Stomach (tissue), 19 donors: ENCODE measurements around the gene OSM. TPM values are rescaled to one million over a fixed set of nuclear protein-coding genes. Genes with fewer than 3 reads are reported as not detected.
A peak's percentile ranks its signal among the peaks of the same experiment; 100 is the strongest.

Experiments used
- DNase-seq, 2 donors: peaks; one replicate each; pipeline versions ENCODE4 v3.0.0 to v3.0.0-alpha.2; 2013 to 2019
- H3K27ac ChIP-seq, 5 donors: fragments of 200-600 bp in 4 of 5; sonication (generic) in 4 of 5; one replicate each; pipeline ENCODE4 v1.5.1; 2013 to 2019; ENCODE audit warnings: mild to moderate bottlenecking in 1 of 5, moderate library complexity in 1 of 5
- H3K27me3 ChIP-seq, 3 donors: fragments of 200-600 bp; sonication (generic); one replicate each; pipeline ENCODE4 v1.5.1; 2017 to 2019; ENCODE audit warnings: mixed run types in 1 of 3
- H3K36me3 ChIP-seq, 4 donors: fragments of 200-600 bp; sonication (generic); 1 replicate in 3 of 4; 2 replicates in 1 of 4; pipeline ENCODE4 v1.5.1; 2016 to 2019
- H3K4me1 ChIP-seq, 4 donors: fragments of 200-600 bp; sonication (generic); one replicate each; pipeline ENCODE4 v1.5.1; 2016 to 2019
- H3K4me3 ChIP-seq, 4 donors: fragments of 200-600 bp; sonication (generic) in 3 of 4; one replicate each; pipeline ENCODE4 v1.5.1; 2016 to 2019; ENCODE audit warnings: mild to moderate bottlenecking in 1 of 4
- H3K9me3 ChIP-seq, 4 donors: fragments of 200-600 bp; sonication (generic); one replicate each; pipeline ENCODE4 v1.5.1; 2016 to 2019
- EP300 ChIP-seq: sonication (generic); formaldehyde crosslinking; IDR thresholded peaks from one replicate; pipeline ENCODE4 v1.6.1; 2017; ENCODE audit warnings: antibody characterized with exemption
- POLR2A ChIP-seq, 4 donors: fragments of 450-650 bp; IDR thresholded peaks; one replicate each; pipeline ENCODE4 v1.6.1; 2016; ENCODE audit warnings: antibody characterized with exemption in 4 of 4, control low read depth in 2 of 4, mild to moderate bottlenecking in 1 of 4, moderate library complexity in 1 of 4
- POLR2AphosphoS5 ChIP-seq, 3 donors: sonication (generic); formaldehyde crosslinking; IDR thresholded peaks; one replicate each; pipeline ENCODE4 v1.6.1; 2016; ENCODE audit warnings: antibody characterized with exemption in 3 of 3
- WGBS, 5 donors: extraction: QIAGEN DNeasy Blood & Tissue Kit in 3 of 5; methylation state at CpG; one replicate each; pipeline versions ENCODE4 v1.1.5 to v1.1.7; 2013 to 2018; 5-methylcytosine and 5-hydroxymethylcytosine counted together
- intact Hi-C: fragments of 100-400 bp; cut with DNase I; formaldehyde crosslinking; loops from one replicate; pipeline ENCODE4 v1.15.1; 2023; ENCODE audit warnings: low total_unique reads
- long read RNA-seq, 10 donors: transcript quantifications; one replicate each; lab custom pipeline, GENCODE V29; 2026
- polyA plus RNA-seq, 3 donors: library from polyadenylated mRNA; stranded (reverse); fragments of 200-250 nt; gene quantifications; one replicate each; pipeline ENCODE4 v1.2.3, GENCODE V29; 2013
- total RNA-seq, 5 donors: library from RNA; depleted of rRNA; stranded (reverse); fragments of >200 nt; gene quantifications; one replicate each; pipeline versions ENCODE4 v1.1.0 to v1.2.3, GENCODE V29; 2014 to 2016
- TF ChIP-seq, protein P1 (sequence below), 7 experiments: fragments of 450-650 bp in 4 of 7; fragments of 200-600 bp in 3 of 7; sonication (generic) in 3 of 7; IDR thresholded peaks; one replicate each; pipeline ENCODE4 v1.5.1; 2016 to 2019; ENCODE audit warnings: antibody characterized with exemption in 7 of 7, control low read depth in 2 of 7, mild to moderate bottlenecking in 1 of 7
- donor health status: healthy with polysubstance abuse.
- donor health status: Bipolar disorder and iron deficiency.
- donor health status: healthy.

OSM gene
- 1 to 10 TPM in 1 of 5 donors, not detected in 4; 1.3 TPM for total RNA-seq
- polyA plus RNA-seq, result 10 to 100 TPM in 1 of 3 donors, 1 to 10 TPM in 1, under 1 TPM in 1; 0.33 to 22.7 (median 1.1) TPM
- long read RNA-seq, donor 1, result 0 reads
- long read RNA-seq, donor 2, result 0 reads
- long read RNA-seq, donor 3, result 0 reads
- long read RNA-seq, donor 4, result 0 reads
- long read RNA-seq, donor 5, result 0 reads
- long read RNA-seq, donor 6, partial matches to known transcripts, result 0 of 1 reads
- long read RNA-seq, donor 6, other reads (novel, unspliced or antisense), result 0 of 1 reads
- long read RNA-seq, donor 7, result 0 reads
- long read RNA-seq, donor 8, result 0 reads
- long read RNA-seq, donor 9, result 0 reads
- long read RNA-seq, donor 10, result 0 reads

DNA sequence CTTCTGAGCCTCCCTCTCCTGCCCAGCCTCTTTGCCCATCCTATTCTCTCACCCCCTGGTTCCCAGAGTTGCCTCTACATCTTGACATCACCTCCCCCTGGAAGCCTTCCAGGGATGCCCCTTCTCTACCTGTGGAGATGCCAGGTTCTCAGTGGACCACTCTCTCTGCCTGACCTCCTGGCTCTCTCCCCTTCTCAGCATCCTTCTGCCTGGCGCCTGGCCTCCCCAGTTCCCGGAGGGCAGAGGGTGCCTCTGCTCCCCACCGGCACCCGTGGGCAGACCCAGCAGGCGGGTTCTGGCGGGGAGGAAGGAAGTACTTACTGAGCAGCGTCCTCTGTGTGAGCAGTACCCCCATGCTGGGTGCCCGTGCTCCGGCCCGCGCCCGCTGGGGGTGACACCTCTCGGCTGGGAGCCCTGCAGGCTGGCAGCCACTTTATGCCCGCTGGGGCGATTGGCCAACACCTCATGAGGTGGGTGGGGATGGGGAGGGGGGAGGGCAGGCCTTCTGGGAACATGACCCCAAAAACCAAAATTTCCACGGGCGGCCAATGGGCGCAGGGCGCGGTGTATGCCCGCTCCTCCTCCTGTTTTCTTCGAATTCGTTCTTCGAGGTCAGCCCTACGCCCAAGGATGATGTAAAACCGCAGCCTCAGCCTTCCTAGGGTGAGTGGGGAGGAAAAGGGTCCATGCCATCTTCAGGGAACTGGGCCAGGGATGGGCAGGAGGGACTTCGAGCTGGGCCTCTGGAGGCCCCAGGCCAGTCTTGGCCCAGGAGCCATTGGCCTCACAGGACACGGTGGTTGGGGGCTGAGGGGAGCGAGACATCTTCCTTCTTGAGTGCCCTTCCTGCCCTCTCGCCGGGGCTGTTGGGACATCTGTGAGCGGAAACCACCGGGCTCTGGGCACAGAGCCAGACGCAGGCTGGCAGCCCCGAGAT lies at the start of gene OSM:
Gene OSM (minus strand): TSS at position 407 of the 937 bp plus-strand sequence. CDS start 52 bp downstream, at position 355.
- H3K27me3 ChIP-seq, result no peaks in the 10 kb centered on the region
- WGBS, 5 donors, result 58 to 76% (median 67%) methylated on average over 21 to 35 of the region's 35 CpGs
- DNase-seq, result peak; percentile 60 to 70
- peak within 1 kb of the TSS; percentile 59 to 87 (median 72) for H3K27ac ChIP-seq
- intact Hi-C loops, result loop anchor here (5.0 kb wide), 1 partner anchor 116 kb away; no protein-coding TSS in a partner anchor
- no peaks in the 10 kb centered on the region for H3K36me3 ChIP-seq
- TF ChIP-seq POLR2A (IDR thresholded peaks at IDR 0.05), result no peak
- TF ChIP-seq POLR2AphosphoS5 (IDR thresholded peaks at IDR 0.05), result peak in 1 of 3 donors; percentile 14
- TF ChIP-seq EP300, result no peak
- TF ChIP-seq, protein P1, sequence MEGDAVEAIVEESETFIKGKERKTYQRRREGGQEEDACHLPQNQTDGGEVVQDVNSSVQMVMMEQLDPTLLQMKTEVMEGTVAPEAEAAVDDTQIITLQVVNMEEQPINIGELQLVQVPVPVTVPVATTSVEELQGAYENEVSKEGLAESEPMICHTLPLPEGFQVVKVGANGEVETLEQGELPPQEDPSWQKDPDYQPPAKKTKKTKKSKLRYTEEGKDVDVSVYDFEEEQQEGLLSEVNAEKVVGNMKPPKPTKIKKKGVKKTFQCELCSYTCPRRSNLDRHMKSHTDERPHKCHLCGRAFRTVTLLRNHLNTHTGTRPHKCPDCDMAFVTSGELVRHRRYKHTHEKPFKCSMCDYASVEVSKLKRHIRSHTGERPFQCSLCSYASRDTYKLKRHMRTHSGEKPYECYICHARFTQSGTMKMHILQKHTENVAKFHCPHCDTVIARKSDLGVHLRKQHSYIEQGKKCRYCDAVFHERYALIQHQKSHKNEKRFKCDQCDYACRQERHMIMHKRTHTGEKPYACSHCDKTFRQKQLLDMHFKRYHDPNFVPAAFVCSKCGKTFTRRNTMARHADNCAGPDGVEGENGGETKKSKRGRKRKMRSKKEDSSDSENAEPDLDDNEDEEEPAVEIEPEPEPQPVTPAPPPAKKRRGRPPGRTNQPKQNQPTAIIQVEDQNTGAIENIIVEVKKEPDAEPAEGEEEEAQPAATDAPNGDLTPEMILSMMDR (IDR thresholded peaks at IDR 0.05), result no peak
- H3K4me1 ChIP-seq, result peaks cover 6 to 21% (median 9%) of the 10 kb centered on the region in 4 donors
- H3K4me3 ChIP-seq, result peak within 1 kb of the TSS; percentile 13 to 41 (median 36)
- H3K9me3 ChIP-seq, result no peaks in the 10 kb centered on the region

DNA sequence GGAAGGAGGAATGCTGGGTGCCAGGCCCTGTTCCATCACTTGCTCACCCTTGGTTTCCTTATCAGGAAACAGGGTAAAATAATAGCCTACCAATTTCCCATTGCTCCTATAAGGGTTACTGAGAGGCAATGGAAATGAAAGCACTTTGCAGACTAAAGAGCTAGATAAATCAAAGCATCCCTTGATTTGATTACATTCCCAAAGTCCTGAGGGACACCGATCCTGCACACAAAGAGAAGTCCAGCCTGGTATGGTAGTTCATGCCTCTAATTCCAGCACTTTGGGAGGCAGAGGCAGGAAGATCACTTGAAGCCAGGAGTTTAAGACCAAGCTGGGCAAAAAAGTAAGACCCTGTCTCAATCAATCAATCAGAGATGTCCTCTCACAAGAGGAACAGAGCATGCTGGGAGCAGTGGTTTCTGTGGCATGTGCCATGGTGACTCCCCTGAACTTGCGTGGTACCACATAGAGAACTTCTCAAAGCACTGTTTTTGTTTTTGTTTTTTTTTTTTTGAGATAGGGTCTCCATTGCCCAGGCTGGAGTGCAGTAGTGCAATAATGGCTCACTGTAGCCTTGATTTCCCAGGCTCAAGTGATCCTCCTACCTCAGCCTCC lies 49.4 kb upstream of the OSM start:
- WGBS, 5 donors, result 79 to 86% (median 82%) methylated on average over 2 of the region's 2 CpGs

DNA sequence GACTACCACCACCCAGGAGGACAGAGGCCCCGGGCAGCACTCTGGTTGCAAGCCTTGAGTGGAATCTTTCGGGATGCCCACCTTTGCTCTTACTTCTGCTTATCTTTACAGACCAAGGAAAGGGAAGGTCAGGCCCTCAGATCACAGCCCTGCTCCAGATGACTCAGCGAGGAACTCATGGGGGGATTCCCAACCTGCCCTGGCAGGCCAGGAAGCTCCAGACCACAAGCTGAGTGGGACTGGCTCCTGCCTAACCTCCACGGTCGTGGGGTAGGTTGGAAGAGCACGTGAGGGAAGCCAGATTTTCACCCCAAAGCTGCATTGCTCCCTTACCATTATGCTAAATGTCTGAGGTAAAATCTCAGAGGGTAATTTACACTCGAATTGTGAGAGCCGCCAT lies 48.3 kb upstream of the OSM start:
- Histone ChIP-seq H3K27me3 (no peaks in the 10 kb centered on the region), H3K36me3 (peaks cover 7 to 20% (median 15%) of the 10 kb centered on the region in 4 donors), H3K4me1 (peaks cover 62 to 99% (median 91%) of the 10 kb centered on the region in 4 donors), H3K27ac (peak overlapping the region in 3 of 5 donors; percentile 30 to 56 (median 37)), H3K4me3 (no peak overlapping the region), H3K9me3 (no peaks in the 10 kb centered on the region)
- 74 to 81% (median 79%) methylated on average over 8 of the region's 8 CpGs for WGBS, 5 donors
- DNase-seq, result no peak
- intact Hi-C loops, result no loop called here
- TF ChIP-seq, protein P1 (IDR thresholded peaks at IDR 0.05), result no peak
- no peak for TF ChIP-seq POLR2A (IDR thresholded peaks at IDR 0.05)

More for the DNA sequence above, 49.4 kb upstream of the OSM start:
- Histone ChIP-seq H3K4me3 (no peak overlapping the region), H3K9me3 (no peaks in the 10 kb centered on the region), H3K4me1 (peaks cover 62 to 99% (median 85%) of the 10 kb centered on the region in 4 donors), H3K36me3 (peaks cover 15 to 29% (median 24%) of the 10 kb centered on the region in 4 donors), H3K27me3 (no peaks in the 10 kb centered on the region), H3K27ac (peak overlapping the region in 3 of 5 donors; percentile 12 to 37 (median 30))
- TF ChIP-seq POLR2AphosphoS5 (IDR thresholded peaks at IDR 0.05) (no peak), EP300 (no peak), POLR2A (IDR thresholded peaks at IDR 0.05) (no peak)
- TF ChIP-seq, protein P1 (IDR thresholded peaks at IDR 0.05), result no peak
- no peak for DNase-seq
- intact Hi-C loops, result no loop called here
